Measurements from ENCODE around the gene ANKRD34C. TPM values are rescaled to one million over a fixed set of nuclear protein-coding genes. Genes with fewer than 3 reads are reported as not detected.
A peak's percentile ranks its signal among the peaks of the same experiment; 100 is the strongest.

Gene ANKRD34C
- total RNA-seq (not detected), polyA plus RNA-seq (not detected)
- long read RNA-seq, donor 1: 0 reads
- long read RNA-seq, donor 2: 0 reads
- long read RNA-seq, donor 3: 0 reads
- long read RNA-seq, donor 4: 0 reads
- long read RNA-seq, donor 5: 0 reads
- long read RNA-seq, donor 6: 0 reads
- long read RNA-seq, donor 7: 0 reads
- long read RNA-seq, donor 8: 0 reads
- long read RNA-seq, donor 9: 0 reads
- long read RNA-seq, donor 10: 0 reads

DNA sequence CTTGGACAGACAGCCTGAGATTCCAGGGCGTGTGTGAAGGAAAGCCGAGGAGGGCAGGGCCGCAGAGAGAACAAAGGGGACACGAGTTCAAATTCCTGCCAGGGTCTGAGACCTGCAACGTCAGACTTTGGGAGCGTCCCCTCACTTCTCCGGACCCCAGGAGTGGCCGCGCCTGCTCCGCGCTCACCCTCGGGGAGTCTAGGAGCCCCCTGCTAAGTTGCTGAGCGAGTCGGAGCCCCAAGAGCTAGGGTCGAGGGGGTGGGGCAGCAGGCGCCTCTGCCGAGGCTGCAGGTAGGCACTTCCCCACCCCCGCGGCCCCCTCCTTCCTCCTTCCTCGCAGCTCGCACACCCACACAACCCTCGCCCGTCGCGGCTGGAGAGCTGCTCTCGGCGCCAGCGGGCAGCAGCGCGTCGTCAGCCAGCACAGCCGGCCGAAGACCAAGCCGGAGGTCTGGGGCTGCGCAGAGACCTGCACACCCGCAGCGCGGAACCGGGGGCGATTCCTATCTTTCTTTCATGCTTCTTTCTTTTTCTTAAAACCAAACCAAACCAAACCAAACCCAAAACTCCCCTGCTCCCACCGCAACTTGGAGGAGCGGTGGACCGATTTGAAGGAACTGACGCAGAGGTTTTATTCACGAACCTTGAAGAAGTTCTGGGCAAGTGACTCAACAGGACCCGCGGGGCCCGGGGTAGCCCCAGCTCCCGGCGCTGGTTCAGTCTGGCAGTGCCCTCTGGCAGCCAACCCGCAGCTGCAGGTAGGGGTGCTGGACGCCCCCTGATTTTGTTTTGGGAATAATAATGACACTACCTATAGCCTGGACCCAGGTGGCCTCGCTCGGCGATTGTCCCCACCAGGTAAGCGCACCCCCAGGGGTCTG lies at the start of gene ANKRD34C:
Gene ANKRD34C, plus strand, starts transcription at position 352 of the 881 bp plus-strand sequence. CDS start 10,563 bp downstream, outside the sequence.
- Histone ChIP-seq H3K4me1 (peaks cover 0 to 9% (median 2%) of the 10 kb centered on the region in 4 donors), H3K27ac (no peak within 1 kb of the TSS), H3K4me3 (no peak within 1 kb of the TSS), H3K27me3 (peaks cover 10 to 77% (median 40%) of the 10 kb centered on the region in 3 donors), H3K9me3 (peaks cover 0 to 15% (median 9%) of the 10 kb centered on the region in 4 donors), H3K36me3 (no peaks in the 10 kb centered on the region)
- intact Hi-C loops (cut with DNase I; ENCODE audit: low total_unique reads): no loop called here
- TF ChIP-seq EP300 (IDR thresholded peaks at IDR 0.05): no peak
- peak in 1 of 2 donors; percentile 20 for DNase-seq
- WGBS, 5 donors: 10 to 17% (median 11%) methylated on average over 35 to 56 of the region's 56 CpGs

DNA sequence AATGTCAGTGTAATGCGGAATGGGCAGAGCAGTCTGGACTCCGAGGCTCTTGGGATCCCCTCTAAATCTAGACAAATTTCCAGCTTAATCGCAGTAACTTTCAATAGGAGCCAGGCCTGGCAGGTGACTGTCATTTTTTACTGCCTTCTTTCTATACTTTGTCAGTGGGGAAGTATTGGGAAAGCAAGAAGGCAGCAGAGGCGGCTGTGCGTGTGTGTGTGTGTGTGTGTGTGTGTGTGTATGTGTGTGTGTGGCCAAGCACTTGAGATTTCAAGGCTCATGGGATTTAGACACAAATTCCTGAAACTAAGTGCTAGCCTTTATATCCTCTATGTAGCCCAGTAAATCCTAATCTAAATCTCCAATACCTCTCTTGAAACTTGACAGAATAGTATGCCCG lies 49.3 kb upstream of the ANKRD34C start:
- Histone ChIP-seq H3K4me3 (no peak overlapping the region), H3K36me3 (no peaks in the 10 kb centered on the region), H3K9me3 (peaks cover 0 to 18% (median 15%) of the 10 kb centered on the region in 4 donors), H3K4me1 (no peaks in the 10 kb centered on the region), H3K27me3 (peaks cover 0 to 20% (median 4%) of the 10 kb centered on the region in 3 donors), H3K27ac (no peak overlapping the region)
- TF ChIP-seq POLR2AphosphoS5 (IDR thresholded peaks at IDR 0.05) (no peak), POLR2A (IDR thresholded peaks at IDR 0.05) (no peak), EP300 (IDR thresholded peaks at IDR 0.05) (no peak)
- TF ChIP-seq, protein P1, sequence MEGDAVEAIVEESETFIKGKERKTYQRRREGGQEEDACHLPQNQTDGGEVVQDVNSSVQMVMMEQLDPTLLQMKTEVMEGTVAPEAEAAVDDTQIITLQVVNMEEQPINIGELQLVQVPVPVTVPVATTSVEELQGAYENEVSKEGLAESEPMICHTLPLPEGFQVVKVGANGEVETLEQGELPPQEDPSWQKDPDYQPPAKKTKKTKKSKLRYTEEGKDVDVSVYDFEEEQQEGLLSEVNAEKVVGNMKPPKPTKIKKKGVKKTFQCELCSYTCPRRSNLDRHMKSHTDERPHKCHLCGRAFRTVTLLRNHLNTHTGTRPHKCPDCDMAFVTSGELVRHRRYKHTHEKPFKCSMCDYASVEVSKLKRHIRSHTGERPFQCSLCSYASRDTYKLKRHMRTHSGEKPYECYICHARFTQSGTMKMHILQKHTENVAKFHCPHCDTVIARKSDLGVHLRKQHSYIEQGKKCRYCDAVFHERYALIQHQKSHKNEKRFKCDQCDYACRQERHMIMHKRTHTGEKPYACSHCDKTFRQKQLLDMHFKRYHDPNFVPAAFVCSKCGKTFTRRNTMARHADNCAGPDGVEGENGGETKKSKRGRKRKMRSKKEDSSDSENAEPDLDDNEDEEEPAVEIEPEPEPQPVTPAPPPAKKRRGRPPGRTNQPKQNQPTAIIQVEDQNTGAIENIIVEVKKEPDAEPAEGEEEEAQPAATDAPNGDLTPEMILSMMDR (IDR thresholded peaks at IDR 0.05): no peak
- DNase-seq: no peak
- intact Hi-C loops (cut with DNase I; ENCODE audit: low total_unique reads): no loop called here
- 75 to 76% (median 76%) methylated on average over 6 of the region's 6 CpGs for WGBS, 5 donors

DNA sequence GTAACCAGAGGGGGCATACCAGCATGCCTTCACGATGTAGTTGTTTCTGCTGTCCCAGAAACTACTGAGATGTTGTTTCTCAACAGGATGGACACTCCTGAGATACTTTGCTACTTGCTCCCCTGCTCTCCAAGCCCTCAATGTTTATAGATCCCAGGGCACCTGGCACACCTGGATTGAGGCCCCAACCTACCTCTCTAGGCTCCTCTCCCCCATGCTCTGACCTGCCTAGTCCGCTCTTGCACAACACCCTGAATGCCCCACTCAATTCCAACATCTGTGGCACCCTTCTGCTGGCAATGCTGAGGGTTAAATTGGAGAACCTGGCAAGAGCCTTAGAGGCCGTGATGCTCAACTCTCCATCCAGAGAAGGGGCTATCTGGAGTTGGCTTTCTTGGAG lies 42.5 kb upstream of the ANKRD34C start:
- H3K9me3 ChIP-seq: no peaks in the 10 kb centered on the region
- intact Hi-C loops (cut with DNase I; ENCODE audit: low total_unique reads): no loop called here
- H3K27ac ChIP-seq: no peak overlapping the region
- WGBS, 5 donors: 66 to 79% (median 72%) methylated on average over 3 of the region's 3 CpGs
- H3K4me1 ChIP-seq: no peaks in the 10 kb centered on the region
- H3K27me3 ChIP-seq: peaks cover 0 to 17% (median 5%) of the 10 kb centered on the region in 3 donors
- no peak for TF ChIP-seq EP300 (IDR thresholded peaks at IDR 0.05)
- no peak for TF ChIP-seq POLR2AphosphoS5 (IDR thresholded peaks at IDR 0.05)
- TF ChIP-seq, protein P1 (IDR thresholded peaks at IDR 0.05): no peak
- no peak for TF ChIP-seq POLR2A (IDR thresholded peaks at IDR 0.05)
- DNase-seq: no peak
- no peaks in the 10 kb centered on the region for H3K36me3 ChIP-seq
- H3K4me3 ChIP-seq: no peak overlapping the region

DNA sequence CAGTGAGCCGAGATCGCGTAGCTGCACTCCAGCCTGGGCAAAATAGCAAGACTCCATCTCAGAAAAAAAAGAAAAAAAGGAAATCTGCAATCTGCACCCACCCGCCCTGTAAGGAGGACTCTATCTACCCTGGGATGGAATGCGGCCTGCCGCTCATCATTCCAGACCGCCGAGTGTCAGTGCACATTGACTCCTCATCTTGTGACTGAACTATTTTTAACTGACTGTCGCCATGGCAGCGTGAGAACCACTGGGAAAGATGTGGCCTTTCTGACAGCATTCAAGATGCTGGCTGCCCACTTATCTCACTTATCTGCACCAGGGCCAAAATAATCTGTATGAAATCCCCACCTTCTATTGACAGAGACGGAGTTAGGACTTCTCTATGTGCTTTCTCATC lies 38.8 kb upstream of the ANKRD34C start:
- no peaks in the 10 kb centered on the region for H3K36me3 ChIP-seq
- 71 to 84% (median 75%) methylated on average over 11 of the region's 11 CpGs for WGBS, 5 donors
- TF ChIP-seq POLR2A (IDR thresholded peaks at IDR 0.05) (no peak), EP300 (IDR thresholded peaks at IDR 0.05) (no peak), POLR2AphosphoS5 (IDR thresholded peaks at IDR 0.05) (no peak)
- TF ChIP-seq, protein P1 (IDR thresholded peaks at IDR 0.05): no peak
- DNase-seq: no peak
- intact Hi-C loops (cut with DNase I; ENCODE audit: low total_unique reads): no loop called here
- H3K9me3 ChIP-seq: no peaks in the 10 kb centered on the region
- no peak overlapping the region for H3K4me3 ChIP-seq
- peaks cover 0 to 5% (median 4%) of the 10 kb centered on the region in 3 donors for H3K27me3 ChIP-seq
- H3K4me1 ChIP-seq: no peaks in the 10 kb centered on the region
- no peak overlapping the region for H3K27ac ChIP-seq

Data from stomach (tissue), 19 donors.